HG02884 (cell line): ENCODE measurements around the gene AARS2.
A peak's percentile ranks its signal among the peaks of the same experiment; 100 is the strongest.

Experiments used
- ATAC-seq: cut with Tn5 transposase; IDR thresholded peaks from one replicate; pipeline ENCODE4 v1.9.1; 2021; ENCODE audit warnings: mild to moderate bottlenecking, moderate library complexity; ENCODE audit not compliant: unreplicated experiment

Gene AARS2

DNA sequence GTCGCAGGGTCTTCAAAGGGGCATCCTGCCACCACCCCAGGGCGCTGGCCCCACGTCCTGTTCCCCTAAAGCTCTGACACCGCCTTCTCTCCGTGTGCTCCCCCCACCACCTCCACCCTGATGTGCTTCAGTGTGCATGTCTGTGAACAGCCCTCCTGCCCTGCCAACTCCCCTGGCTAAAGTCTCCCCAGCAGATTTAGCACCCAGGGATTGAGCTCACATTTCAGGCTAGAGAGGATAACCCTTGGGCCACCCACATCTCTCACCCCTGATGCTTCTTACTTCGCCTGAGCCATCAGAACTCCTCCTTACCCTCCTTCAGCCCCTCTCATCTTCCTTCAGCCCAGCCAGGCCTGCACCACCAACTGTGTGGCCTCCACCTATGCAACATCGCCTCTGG, 35.4 kb downstream of the AARS2 start:
- no peak for ATAC-seq

GRCh38 chr6:44276667-44277640, 36.2 kb downstream of the AARS2 start:
- no peak for ATAC-seq

- ATAC-seq: no peak
Observed at GRCh38 chr6:44275749-44276648, 37.1 kb downstream of the AARS2 start.

DNA sequence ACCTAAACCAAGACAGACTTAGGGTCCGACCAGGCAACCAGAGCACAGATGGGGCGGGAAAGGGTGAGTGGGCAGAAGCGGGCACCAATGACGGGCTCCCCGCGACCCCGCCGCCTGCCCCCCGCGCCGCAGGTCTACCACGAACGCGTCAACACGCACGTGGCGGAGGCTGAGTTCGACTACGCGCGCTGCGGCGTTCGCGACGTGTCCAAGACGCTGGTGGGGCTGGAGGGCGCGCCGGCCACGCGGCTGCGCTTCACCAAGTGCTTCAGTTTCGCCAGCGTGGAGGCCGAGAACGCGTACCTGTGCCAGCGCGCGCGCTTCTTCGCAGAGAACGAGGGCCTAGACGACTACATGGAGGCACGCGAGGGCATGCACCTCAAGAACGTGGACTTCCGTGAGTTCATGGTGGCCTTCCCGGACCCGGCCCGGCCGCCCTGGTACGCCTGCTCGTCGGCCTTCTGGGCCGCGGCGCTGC, 37.8 kb downstream of the AARS2 start:
- ATAC-seq: no peak

DNA sequence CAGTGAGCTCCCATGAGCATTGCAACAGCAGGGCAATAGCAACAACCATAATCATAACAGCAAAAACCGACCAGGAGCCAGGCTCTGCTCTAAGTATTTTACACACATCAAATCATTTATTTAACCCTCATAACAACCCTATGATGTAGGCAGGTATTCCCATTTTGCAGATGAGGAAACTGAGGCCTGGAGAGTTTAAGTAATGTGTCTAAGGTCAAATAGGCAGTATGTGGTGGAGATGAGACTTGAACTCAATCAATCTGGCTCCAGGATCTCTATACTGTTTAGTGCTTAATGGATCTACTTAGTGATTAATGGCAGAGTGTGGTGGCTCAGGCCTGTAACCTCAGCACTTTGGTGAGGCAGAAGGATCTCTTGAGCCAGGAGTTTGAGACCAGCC, 39.5 kb downstream of the AARS2 start:
- no peak for ATAC-seq

GRCh38 chr6:44272999-44273566, 40.1 kb downstream of the AARS2 start:
- ATAC-seq: no peak

GRCh38 chr6:44272529-44272928, 40.6 kb downstream of the AARS2 start:
- ATAC-seq: no peak

DNA sequence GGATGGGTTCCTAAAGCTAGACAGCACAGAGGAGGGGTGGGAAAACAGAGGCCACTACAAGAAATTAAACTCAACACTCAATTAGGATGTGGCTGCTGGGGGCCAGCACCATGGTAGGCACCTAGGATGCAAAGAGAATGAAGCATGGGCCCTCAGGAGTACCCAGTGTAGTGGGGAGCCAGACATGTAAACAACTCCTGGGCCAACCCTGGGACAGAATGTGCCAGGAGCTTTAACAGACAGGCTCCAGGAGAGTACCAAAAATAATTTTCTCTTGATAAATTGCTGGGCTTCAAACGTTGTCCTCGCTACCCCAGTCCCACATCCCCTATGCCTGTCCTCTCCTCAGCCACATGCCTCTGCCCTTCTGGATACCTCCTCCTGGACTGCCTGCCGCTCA, 41.2 kb downstream of the AARS2 start:
- no peak for ATAC-seq

DNA sequence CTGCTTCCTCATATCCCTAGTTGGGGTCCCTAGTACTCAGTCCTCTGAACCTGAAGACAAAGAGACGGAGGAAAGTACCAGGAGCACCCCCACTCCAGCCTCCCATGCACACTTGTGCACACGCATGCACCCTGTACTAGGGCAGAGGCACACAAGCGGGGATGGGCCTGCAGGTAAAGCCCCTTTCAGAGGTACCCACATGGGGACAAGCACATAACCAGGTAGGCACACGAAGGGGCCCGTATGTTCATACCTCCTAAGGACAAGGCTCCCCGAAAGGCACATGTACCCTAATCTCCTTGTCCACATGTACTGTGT, 41.8 kb downstream of the AARS2 start:
- ATAC-seq: no peak

- ATAC-seq: no peak
Observed at GRCh38 chr6:44270526-44271405, 42.4 kb downstream of the AARS2 start.

DNA sequence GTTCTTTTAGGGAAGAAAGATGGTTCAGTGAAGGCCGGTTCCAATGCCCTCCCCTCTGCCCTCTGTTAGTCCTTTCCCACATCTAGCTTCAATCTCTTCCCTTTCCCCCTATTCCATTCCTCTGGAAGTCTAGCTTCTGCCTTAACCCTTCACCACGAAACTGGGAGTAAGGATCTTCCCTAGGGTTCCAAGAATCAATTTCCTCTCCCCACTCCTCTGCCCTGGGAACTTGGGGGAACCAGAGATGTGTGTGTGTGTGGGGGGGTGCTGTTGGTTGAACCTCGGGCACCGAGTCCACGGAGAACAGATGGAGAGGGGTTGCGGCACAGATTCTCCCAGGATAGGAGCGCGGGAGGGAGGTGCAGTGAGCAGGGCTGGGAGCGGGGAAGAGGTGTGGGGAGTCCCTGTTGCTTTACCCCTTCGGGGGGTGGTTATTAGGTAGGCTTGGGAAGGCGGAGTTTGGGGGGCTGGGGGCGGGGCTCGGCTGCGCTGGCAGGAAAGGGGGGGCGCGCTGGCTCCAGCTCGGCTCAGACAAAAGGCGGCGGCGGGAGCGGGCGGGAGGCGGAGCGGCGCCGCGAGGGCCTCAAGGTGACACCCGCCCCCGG, 43.1 kb downstream of the AARS2 start, which contains the start of gene TMEM151B:
Gene TMEM151B, plus strand, starts transcription at position 530 of the 605 bp plus-strand sequence. CDS start 293 bp downstream, outside the sequence.
- no peak for ATAC-seq

GRCh38 chr6:44269178-44269920, 43.8 kb downstream of the AARS2 start:
- ATAC-seq: no peak

GRCh38 chr6:44268095-44268628, 45.0 kb downstream of the AARS2 start:
- ATAC-seq: no peak

DNA sequence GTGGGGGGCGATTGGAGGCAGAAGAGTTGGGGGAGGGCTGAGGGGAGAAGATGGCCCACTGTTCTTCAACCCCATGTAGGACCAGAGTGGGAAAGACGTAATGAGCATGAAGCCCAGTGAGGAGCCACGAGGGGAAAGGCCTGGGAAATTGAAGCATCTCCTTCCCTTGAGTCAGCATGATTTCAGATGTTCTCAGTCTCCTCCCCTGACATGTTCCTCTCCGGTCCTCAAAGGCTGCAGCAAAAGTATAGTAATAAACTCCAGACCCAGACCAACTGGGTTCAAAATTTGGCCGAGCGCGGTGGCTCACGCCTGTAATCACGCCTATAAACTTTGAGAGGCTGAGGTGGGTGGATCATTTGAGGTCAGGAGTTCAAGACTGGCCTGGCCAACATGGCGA, 45.9 kb downstream of the AARS2 start:
- no peak for ATAC-seq

DNA sequence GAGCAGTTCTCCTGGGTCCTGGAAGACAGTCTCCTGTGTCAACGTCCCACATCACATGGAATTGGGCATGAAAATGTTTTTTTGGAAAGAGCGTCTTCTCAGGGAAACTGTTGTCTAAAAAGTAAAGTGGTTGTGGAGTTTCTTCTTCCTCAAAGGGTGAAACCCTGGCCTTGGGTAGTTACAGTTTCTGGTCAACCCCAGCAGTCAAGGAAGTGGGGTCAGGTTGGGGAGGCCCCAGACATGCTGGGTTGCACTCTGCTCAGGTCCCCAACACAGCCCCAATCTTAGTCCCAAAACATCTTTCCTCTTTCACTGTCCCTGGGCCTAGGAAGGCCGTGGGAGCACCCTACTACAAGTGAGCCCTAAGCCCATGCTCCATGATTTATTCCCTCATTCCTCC, 46.8 kb downstream of the AARS2 start:
- peak; percentile 25 for ATAC-seq

- ATAC-seq: no peak
Observed at GRCh38 chr6:44265722-44266233, 47.4 kb downstream of the AARS2 start.

DNA sequence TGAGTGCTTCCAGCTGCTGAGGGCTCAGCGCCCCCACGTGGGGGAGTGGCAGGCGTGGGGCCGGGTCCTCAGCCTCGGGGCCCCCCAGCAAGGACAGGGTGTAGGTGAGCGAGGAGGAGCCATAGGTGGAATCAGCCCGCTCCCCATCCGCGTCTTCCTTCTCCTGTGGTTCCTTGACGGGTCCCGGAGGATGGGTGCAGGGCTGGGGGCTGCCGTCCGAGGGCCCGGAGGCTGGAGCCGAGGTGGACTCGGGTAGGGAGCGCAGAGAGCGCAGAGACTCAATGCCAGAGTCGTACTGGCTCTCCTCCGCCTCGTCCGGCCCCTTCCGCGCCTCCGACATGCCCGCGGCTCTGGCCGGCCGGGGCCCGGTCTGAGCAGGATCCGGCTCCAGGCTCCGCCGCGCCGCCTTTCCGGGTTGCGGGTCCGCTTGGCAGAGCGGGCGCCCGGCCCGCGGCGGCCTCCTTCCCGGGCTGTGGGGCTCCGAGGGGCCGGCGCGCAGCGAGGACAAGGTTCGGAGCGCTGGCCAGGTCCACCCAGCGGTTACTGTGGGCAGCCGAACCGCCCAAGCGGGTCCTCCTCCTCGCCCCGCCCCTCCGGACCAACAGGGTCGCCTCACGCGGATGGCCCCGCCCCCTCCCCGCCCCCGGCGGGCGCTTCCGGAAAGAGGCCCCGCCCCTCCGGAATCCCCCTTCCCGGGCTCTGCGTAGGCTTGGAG, 48.0 kb downstream of the AARS2 start, which contains the start of gene NFKBIE:
Gene NFKBIE, minus strand, starts transcription at position 545 of the 715 bp plus-strand sequence. Its CDS starts 205 bp downstream, at position 340.
- ATAC-seq: peak; percentile 30
